Retinal pigment epithelial cell (primary cell): ENCODE results near the gene ZZZ3.

Source experiments
- DNase-seq: peaks from one replicate; pipeline ENCODE4 v3.0.0-alpha.2; 2010; ENCODE audit warnings: low read depth
- H3K4me3 ChIP-seq: 2 replicates; pipeline ENCODE4 v1.5.1; 2011; ENCODE audit warnings: mild to moderate bottlenecking, low read length, control low read depth, moderate library complexity
- CTCF ChIP-seq: conservative IDR thresholded peaks from 2 replicates; pipeline ENCODE4 v1.5.1; 2011; ENCODE audit warnings: low read depth, low read length, control low read depth, inconsistent platforms

Gene ZZZ3

GRCh38 chr1:77642196-77642595, 40.3 kb downstream of the ZZZ3 start:
- no peak for TF ChIP-seq CTCF
- no peak for DNase-seq
- H3K4me3 ChIP-seq, result no peak overlapping the region

- no peak for TF ChIP-seq CTCF
- H3K4me3 ChIP-seq, result no peak overlapping the region
- no peak for DNase-seq
These were observed 42.8 kb downstream of the ZZZ3 start for GRCh38 chr1:77639557-77640069.

GRCh38 chr1:77639056-77639455, 43.4 kb downstream of the ZZZ3 start:
- no peak for DNase-seq
- H3K4me3 ChIP-seq, result no peak overlapping the region
- no peak for TF ChIP-seq CTCF

GRCh38 chr1:77636864-77637263, 45.6 kb downstream of the ZZZ3 start:
- no peak overlapping the region for H3K4me3 ChIP-seq
- no peak for DNase-seq
- TF ChIP-seq CTCF, result no peak
